Activated CD4-positive, alpha-beta T cell treated with anti-CD3 and anti-CD28 coated beads, Interleukin-2, amount 50 U/mL, for 24 hours (primary cell): ENCODE measurements around the gene BRD1.

Source experiments
- DNase-seq, 2 donors: peaks; one replicate each; pipeline ENCODE4 v3.0.0-alpha.2; 2020; ENCODE audit warnings: low read depth in 1 of 2, low spot score in 1 of 2

BRD1 gene

DNA sequence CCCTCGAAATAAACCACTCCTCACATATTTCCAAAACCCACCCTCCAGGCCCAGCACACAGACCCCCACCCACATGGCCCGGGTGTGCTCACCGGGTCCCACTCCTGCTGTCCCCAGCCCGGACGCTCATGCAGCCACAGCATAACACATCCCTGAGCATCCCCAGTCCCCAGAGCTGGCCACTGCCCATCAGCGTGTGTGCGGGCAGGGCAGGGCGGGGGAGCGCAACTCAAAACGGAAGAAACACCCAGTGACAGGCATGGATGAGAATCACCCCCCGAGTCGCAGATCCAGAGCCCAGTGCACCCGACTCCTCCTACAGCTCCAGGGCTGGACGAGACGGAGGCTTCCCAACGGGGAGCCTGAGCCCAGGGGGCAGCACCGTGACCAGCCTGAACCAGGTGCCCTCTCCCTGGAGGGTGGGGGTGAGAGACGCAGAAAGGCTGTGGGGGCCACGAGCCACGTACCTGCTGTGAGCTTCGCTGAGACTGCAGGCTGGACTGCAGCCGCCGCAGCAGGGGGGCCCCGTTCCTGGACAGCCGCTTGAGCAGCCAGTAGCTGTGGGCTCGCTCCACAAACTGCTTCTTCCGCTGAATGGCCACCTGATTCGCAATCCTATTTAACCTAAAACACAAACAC is 23.8 kb downstream of the BRD1 start:
- DNase-seq: no peak

DNA sequence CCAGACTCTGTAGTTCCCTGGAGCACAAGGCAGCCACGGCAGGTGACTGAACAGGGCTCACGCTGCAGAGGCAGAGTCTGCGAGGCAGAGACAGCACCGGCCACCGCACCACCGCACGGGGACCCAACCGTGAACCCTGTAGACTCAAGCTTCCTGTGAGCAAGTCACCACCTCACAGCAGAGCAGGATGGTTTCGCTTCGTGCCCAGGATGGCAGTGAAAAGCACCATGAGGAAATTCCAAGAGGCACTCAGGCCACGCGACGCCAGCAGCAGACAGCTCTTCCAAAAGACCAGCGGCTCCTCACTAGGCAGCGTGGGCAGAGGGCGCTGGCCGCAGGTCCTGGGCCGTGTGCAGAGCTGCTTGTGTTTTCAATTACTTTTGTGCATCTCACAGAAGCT is 24.5 kb downstream of the BRD1 start:
- no peak for DNase-seq

DNA sequence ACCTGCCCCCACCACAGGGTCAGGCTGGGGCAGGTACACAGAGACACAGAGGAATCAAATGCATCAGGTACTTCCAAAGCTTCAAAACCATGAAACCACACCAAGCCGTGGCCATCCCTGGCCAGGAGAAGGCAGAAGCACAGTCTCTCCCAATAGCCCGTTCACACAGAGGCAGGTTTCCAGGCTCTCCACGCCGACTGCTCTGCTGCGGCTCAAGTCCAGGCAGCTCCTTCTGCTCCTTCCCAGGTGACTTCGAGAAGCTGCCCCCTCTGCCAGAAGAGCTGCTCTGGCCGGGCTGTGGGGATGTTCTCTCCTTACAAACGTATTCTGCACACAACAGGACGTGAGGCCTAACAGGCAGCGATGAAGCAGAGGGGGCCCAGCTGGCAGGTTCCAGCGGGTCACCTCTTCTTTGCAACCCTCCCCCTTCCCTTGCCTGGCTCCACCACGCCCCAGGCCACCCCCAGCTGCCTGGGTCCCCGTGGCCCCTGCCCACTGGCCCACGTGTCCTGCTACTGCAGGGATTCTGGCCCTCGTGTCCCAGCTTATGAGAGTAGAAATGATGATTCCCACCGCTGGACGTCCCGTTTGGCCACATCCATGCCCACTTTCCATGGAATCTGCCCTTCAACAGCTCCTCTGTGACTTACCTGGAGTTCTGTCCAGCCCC is 26.1 kb downstream of the BRD1 start:
- no peak for DNase-seq

DNA sequence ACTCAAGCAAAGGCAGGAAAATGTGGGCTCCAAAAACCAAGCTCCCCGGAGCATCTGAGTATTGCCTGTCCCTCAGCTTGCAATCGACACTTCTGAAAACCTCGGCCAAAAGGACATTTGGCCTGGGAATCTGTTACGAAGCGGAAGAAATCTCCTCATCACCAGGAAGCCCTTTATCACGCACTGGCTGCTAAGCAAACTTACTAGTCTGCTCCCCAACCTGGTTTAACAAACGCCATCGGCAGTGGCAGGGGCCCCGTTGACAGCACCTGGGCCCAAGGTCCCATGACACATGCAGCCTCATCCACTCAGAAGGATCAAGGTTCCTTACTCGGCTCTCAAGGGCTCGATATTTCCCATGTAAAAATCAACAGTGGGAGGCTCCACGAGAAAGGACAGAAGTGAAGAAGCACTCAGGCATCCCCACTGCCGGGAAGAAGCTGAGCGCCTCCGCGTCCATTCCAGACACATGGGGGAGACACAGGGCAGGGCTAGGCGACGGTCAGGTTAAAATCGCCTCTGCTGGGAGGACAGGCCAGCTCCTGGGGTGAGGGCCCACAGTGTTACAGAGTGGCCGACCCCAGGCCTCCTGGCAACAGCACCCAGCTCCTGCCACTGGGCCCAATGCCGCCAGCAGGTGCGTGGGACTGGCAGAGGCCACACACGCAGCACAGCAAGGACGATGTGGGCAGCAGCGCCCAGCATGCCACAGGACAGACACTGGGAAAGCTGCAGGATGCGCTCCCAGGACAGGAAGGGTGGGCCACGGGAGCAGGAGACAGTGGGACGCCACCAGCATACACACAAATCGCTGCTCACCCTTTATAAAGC is 27.1 kb downstream of the BRD1 start:
- no peak for DNase-seq

DNA sequence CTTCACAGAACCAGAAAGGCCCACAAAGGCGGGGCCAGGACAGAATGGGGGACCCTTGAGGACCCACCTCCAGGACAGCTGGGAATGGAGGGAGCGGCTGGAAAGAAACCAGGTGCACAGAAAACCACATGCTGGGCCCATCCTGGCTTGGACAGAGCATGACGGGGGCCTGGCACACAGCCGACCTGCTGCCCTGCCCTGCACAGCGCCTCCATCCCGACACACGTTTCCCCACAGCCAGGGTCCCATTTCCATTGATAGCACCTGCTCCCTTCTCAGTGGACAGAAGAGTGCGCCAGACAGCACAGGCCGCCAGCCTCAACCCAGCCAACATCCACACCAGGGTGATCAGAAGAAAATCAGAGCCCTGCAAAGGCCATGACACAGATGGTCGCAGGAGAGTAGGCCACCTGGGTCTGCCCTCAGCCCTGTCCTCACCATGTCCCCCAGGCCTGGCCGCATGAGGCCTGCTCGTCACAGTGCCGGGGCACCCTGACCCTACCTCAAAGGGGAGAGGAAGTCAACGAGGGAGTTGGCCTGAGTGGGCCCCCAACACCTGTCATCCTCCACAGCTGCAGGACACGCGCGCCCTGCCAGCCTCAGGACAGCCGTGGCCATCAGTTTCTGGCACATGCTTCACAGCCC is 28.1 kb downstream of the BRD1 start:
- no peak for DNase-seq

DNA sequence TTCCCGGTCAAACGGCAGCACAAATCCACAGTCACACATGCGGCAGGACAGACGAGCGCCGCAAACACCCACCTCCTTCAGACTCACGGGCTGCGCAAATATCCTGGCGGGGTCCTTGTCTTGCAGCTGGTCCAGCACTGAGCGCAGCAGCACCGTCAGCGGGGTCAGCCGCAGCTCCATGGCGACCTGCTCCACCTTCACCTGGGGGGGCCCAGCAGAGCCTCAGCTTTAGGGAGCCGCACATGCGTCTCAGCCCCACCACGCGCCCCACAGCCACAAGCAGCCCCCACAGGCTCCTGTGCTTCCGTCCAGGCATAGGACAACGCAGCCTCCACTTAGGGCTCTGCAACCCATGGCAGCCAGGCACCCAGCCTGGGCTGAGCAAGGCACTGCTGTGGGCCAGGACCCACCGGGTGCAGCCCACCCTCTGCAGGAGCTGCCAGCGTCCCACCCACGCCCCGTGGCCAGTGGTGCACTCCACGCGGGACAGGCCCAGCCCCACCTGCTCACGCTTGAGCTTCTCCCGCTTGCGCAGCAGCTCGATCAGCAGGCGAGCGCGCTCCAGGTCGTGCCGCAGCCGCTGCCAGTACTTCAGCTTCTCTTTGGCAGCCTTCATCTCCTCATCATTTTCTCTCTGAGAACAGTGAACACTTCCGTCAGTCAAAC is 29.1 kb downstream of the BRD1 start:
- no peak for DNase-seq

DNA sequence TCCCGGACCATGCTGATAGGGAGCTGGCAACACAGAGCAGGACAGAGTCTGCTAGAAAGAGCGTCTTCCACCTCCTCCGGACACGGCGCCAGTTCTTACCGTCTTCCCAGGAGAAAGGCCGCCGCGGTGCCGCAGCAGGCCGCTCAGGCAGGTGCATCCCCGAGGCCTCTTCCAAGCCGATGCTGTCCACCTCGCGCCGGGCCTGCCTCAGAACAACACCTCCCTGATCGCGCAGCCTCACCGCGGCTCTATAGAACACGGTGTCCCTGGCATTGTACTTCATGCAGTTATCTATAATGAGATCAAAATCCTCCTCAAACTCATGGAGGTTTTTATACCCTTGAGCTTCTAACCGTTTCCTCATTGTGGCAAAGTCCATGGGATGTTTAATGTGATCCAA is 30.0 kb downstream of the BRD1 start:
- no peak for DNase-seq

DNA sequence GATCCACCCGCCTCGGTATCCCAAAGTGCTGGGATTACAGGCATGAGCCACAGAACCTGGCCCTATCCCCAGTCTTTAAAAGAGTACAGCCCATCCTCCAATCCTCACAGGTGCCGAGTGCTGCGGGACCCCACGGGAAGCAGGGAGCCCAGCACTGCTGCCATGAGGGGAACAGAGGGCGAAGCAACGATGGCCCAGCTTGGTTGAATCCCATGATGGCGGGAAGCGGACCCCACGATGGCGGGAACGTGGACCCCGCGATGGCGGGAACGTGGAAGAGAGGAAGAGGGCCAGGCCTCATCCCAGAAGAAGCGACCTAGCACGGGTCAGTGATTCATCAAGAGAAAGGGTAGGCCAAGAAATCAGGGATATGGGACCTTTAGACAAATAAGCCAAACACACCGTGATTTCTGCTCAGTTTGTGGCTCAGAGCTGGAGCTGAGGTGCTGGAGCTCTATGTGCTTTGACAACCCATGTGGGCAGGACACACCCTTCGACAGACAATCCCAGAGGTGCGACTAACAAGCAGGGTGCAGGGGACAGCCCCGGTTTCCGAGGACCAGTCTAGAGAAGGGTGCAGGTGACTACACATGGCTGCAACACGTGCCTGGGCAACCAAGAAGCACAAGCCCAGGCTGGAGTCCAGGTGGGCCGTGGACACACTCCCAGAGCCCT is 30.9 kb downstream of the BRD1 start:
- DNase-seq: no peak

DNA sequence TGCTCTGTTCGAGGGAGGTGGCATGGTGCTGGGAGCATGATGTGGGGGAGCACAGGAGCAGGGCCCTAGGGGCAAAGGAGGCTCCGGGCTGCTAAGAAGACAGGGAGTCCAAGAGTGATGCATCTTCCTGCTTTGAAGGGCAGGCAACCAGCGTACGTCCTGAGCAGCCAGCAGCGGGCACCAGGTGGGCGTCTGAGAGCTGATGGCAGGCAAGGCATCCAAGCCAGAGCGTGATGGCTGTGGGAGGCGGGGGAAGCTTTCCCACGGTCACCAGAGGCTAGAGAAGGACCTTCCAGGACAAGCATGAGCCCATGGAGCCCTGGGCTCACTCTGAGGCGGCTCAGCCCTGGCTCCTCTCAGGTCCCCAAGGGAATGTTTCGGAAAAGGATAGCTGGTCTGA is 32.2 kb downstream of the BRD1 start:
- DNase-seq: no peak

DNA sequence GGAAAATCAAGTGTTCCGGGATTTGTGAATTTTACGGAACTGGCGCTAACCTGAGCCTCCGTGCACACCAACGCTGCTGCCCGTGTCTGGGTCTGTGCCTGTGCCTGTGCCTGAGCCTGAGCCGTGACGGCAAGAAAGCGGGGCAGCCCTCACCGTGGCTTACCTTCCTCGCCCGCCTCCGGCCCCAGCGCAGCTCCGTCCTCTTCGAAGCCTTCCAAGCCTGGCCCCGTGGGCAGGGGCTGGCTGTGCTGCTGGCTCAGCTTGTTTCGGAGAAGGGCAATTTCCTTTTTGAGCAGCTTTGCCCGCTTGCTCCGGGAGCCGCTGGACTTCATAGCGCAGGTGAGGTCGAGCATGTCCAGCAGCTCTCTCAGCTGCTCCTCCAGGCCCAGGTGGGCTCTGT is 33.8 kb downstream of the BRD1 start:
- no peak for DNase-seq

DNA sequence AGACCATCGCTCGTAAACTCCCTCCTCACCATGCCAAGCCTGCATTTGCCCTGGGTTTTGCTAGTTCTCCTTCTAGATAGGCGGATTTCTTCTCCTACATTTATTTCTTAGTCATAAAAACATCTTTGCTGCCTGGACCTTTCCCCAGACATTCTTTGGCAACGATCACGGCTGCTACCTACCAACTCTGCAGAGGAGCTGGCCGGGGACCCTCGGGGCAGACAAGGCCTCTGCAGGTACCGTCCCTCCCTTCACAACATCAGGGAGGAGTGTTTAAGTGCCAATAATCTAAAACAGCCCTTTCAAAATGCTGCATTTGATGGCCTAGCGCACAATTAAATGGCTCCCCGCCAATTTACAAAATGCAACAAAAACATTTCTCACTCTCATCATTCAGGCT is 34.4 kb downstream of the BRD1 start:
- DNase-seq: no peak

DNA sequence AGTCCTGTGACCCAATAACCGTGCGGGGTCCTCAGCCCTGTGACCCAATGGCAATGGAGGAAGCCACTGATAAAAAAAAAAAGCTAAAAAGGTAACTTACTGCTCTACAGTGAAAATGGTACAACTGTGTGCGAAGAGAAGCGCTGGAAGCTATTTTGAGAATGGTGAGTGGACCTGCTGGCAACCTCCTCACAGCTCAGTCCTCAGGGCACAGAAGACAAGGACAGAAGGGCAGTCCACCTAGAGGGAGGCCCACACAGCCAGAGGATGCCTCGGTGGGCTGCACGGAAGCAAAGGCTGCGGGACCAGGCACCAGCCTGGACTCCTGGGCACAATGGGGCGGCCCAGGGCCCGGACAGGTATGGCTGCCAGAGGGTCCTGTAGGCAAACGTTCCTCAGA is 35.6 kb downstream of the BRD1 start:
- DNase-seq: no peak

DNA sequence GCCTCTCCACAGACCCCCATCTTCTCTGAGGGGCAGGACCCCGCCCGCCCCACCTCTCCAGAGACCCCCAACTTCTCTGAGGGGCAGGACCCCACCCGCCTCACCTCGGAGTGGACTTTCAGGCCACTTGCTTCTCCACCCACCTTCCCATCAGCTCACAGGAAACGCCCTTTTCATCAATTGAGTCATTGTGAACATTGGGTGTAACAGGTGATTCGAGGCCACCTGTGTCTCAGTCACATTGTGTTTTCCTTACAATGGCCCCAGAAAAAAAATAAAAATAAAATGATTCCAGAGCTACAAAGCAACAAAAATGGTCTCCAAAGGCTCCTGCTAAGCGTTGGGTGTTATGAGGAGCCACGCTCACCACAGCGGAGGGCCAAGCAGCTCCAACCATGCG is 36.0 kb downstream of the BRD1 start:
- DNase-seq: no peak

DNA sequence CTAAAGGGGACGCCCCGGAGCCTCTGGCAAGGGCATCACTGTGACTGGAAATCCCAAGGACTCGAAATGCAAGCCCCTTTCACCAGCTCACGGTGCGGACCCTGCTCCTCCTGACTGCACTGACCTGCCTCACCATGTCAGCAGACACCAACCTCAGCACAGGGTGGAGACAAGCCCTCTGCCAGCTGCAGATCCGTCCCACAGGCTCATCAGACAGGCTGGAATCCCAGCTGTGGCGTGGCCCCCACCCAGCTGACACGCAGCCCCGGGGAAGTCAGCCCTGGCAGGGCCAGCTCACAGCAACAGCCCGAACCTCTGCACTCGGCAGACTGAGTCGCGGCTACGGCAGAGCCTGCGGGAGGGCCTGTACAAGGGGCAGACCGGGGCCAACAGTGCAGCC is 36.8 kb downstream of the BRD1 start:
- DNase-seq: no peak

DNA sequence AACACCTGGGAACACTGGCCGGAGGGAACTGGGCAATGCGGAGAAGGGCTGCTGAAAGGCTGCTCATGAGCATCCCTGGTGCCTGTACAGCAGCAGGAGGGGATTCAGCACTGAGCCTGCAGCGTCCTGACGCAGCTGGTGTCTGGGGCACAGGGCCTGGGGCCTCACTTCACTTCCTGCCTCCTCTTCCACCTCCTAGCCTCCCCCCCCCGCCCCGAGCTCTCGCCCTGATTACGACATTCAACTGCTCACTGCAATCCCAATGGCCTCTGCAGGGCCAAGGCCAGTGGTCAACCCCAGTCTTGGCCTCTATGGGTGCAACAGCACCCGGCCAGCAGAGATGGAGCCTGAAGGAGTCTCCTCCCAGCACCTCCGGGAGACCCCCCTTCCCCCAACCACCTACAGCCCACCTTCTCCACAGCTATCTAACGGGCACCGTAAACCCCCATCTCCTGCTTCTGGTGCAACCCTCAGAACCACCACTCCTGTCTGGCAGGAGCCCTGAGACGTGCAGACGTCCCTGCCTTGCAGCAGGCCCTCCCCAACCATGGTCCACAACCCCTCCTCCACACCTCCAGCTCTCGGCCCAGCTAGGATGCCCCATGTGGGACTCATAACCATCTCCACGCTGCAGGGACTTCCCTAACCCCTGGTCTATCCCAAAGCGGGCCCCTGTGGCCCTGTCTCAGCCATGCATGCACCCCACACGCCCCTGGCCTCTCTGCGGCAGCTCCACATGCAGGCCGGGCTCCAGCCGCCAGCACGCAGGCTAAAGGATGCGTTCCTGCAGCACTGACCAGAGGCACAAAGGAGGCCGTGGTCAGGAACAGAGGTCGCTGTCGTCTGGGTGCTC is 38.2 kb downstream of the BRD1 start:
- DNase-seq: no peak

DNA sequence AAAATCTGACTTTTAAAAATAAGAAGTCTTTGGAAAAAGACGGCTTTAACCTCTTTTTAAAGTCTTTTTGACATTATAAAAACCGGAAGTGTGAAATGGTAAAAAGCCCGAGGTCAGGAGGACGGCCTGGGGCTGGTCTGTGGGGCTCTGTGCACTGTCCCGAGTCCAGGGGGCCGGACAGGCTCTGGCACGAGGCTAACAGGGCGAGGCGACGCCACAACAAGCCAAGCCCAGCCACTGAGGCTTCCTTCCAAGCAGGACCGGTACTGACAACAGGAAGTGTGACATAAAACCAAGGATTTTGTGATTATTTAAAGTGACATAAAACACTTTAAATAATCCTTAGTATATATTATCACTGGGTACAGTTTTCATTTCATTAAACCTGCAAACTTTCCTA is 39.2 kb downstream of the BRD1 start:
- no peak for DNase-seq

DNA sequence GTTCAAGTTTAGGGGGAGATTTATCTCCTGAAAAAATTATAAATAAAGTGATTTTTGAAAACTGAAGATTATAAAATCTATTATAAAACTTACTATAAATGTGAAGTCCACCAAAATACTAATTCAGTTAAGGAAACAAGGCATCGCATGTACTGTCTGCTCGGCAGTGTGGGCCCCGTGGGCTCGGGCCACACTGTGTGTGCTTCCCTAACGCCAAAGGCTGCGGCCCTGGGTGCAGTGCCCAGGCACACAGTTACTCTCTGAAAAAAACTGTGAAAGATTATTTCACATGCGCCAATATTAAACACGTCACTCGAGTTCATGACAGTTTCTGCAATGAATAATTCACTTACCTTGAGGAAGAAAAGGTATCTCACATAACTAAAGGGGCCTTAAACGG is 39.8 kb downstream of the BRD1 start:
- no peak for DNase-seq

DNA sequence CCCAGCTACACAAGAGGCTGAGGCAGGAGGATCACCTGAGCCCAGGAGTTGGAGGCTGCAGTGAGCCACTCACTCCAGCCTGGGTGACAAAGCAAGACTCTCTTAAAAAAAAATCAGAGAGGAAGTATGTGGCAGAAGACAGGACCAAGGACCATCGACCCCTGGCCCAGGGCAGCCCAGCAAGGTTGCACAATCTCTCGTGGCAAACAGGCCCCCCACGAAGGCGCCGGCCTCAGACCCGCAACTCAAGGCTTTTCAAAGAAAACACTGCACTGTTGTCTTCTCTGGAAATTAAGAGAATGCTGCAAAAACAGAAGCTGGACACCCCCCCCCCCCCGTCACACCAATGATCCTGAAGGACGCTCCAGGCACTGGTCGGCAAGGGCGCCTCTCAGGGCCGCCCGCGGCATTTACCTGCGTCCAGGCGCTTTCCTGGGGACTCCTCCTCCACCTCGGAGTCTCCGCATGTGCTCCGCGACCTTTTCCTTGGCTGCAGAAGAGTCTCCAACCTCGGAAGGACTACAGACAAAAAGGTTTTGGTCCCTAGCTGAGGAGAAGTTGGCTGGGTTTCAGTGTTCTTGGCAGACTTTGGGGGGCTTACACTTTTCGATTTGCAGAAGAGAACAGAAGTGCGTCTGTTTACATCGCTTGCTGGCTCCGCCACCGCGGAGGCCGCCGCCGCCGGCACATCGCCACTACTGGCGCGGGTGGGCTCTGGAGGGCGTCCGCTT is 40.5 kb downstream of the BRD1 start:
- DNase-seq: no peak

DNA sequence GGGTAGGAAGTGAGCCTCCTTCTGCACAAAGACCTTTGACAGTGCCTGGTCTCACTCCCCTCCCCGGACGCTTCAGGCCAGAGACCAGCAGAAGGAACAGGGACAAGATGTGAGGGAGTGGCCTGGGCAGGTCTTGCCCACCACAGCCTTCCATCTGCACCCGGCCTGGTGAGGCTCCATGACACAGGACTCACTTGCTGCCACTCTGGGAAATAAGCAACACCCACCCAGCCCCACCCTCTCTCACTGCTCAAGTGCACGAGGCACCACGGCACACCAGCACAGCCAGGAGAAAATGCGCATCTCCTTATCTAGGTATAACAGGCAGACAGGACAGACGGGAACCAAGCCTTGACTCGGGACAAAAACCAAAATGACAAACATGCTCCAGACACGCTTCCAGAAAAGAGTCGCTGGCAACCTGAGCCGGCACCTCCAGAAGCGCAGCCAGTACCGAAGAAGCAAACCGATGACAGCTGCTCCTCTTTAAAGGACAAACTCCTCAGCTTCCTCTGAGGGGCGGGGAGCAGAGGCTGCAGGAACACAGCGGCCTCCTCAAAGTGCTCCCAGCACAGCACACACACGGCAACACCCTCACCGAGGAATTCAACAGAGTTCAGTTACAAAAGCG is 41.7 kb downstream of the BRD1 start:
- DNase-seq: no peak
